GM21381 (cell line): Measurements from ENCODE around the gene PRR29.
"Not testable (repeated sequence)": the region's sequence is repeated elsewhere in the genome, so short reads cannot be mapped to it uniquely, and the experiment has no call there.

Experiments
- ATAC-seq: cut with Tn5 transposase; IDR thresholded peaks from one replicate; pipeline ENCODE4 v1.9.1; 2021; ENCODE audit warnings: mild to moderate bottlenecking, moderate library complexity; ENCODE audit not compliant: unreplicated experiment

Gene PRR29

GRCh38 chr17:63973930-63974593 lies 24.1 kb upstream of the PRR29 start:
- no peak for ATAC-seq

GRCh38 chr17:63974594-63975192 lies 23.5 kb upstream of the PRR29 start:
- ATAC-seq: no peak

GRCh38 chr17:63975541-63976092 lies 22.5 kb upstream of the PRR29 start:
- no peak for ATAC-seq

- no peak for ATAC-seq
Measured at GRCh38 chr17:63976702-63977101, 21.4 kb upstream of the PRR29 start.

- ATAC-seq: no peak
Measured at GRCh38 chr17:63978272-63979200, 19.6 kb upstream of the PRR29 start.

- ATAC-seq: not testable (repeated sequence)
Measured at GRCh38 chr17:63982641-63983040, 15.5 kb upstream of the PRR29 start.

- ATAC-seq: no peak
Measured at GRCh38 chr17:63983320-63983719, 14.8 kb upstream of the PRR29 start.

- ATAC-seq: no peak
Measured at GRCh38 chr17:63984236-63984635, 13.9 kb upstream of the PRR29 start.

- no peak for ATAC-seq
Measured at GRCh38 chr17:63984651-63985386, 13.3 kb upstream of the PRR29 start.

GRCh38 chr17:63985387-63986140 lies 12.6 kb upstream of the PRR29 start:
- no peak for ATAC-seq

GRCh38 chr17:63986821-63987220 lies 11.3 kb upstream of the PRR29 start:
- no peak for ATAC-seq

GRCh38 chr17:63987221-63988126 lies 10.7 kb upstream of the PRR29 start:
- no peak for ATAC-seq

- ATAC-seq: no peak
Measured at GRCh38 chr17:63988127-63988478, 10.0 kb upstream of the PRR29 start.

GRCh38 chr17:63988741-63989621 lies 9.2 kb upstream of the PRR29 start:
- ATAC-seq: no peak

GRCh38 chr17:63989622-63990345 lies 8.4 kb upstream of the PRR29 start:
- ATAC-seq: no peak

GRCh38 chr17:63991611-63992010 lies 6.5 kb upstream of the PRR29 start:
- ATAC-seq: no peak

GRCh38 chr17:63993368-63993985 lies 4.7 kb upstream of the PRR29 start:
- ATAC-seq: no peak
